IMR-90 (cell line): ENCODE measurements around the gene THPO. TPM values are rescaled to one million over a fixed set of nuclear protein-coding genes. Genes with fewer than 3 reads are reported as not detected.

ENCODE experiments used
- ATAC-seq: fragments of 200-7000 bp; cut with Tn5 transposase; 2 replicates; pipeline ENCODE4 v1.9.1; 2020; ENCODE audit warnings: low read depth, mild to moderate bottlenecking, moderate library complexity
- BruUV-seq: library from RNA; stranded (reverse); fragments of 400-500 nt; replicated peaks from 2 replicates; lab custom pipeline; 2021; lab: Mats Ljungman, UMichigan
- CTCF ChIA-PET: fragments of 300-600 bp; formaldehyde crosslinking; extraction: SDS; loops from one replicate; lab custom pipeline; 2021; ENCODE audit warnings: antibody characterized with exemption; lab: Yijun Ruan, JAX
- POLR2A ChIA-PET: fragments of 300-600 bp; sonication (Branson Sonifier 250); formaldehyde crosslinking; loops from one replicate; lab custom pipeline; 2022; ENCODE audit warnings: antibody characterized with exemption; ENCODE audit not compliant: unreplicated experiment; lab: Charles Lee
- DNase-seq: peaks from one replicate; pipeline ENCODE4 v3.0.0; 2013
- H2AFZ ChIP-seq: replicated peaks from 2 replicates; pipeline ENCODE3; 2013; ENCODE audit warnings: low read length, mild to moderate bottlenecking; ENCODE audit not compliant: poor library complexity
- H2AK5ac ChIP-seq: 2 replicates; pipeline ENCODE4 v1.6.1; 2013; ENCODE audit warnings: low read depth, low read length, inconsistent platforms
- H2AK9ac ChIP-seq: replicated peaks from 2 replicates; pipeline ENCODE3; 2013; ENCODE audit warnings: mild to moderate bottlenecking, low read depth, low read length, moderate library complexity; ENCODE audit not compliant: poor library complexity
- H2BK120ac ChIP-seq: 2 replicates; pipeline ENCODE4 v1.6.1; 2013; ENCODE audit warnings: low read depth, low read length, inconsistent platforms
- H2BK15ac ChIP-seq: 3 replicates; pipeline ENCODE4 v1.6.1; 2013; ENCODE audit warnings: low read depth, low read length, inconsistent platforms
- H2BK20ac ChIP-seq: 2 replicates; pipeline ENCODE4 v1.6.1; 2013; ENCODE audit warnings: low read depth, mild to moderate bottlenecking, inconsistent platforms, low read length, moderate library complexity
- H2BK5ac ChIP-seq: 2 replicates; pipeline ENCODE4 v1.6.1; 2013; ENCODE audit warnings: mild to moderate bottlenecking, low read depth, low read length, inconsistent platforms; ENCODE audit not compliant: poor library complexity, severe bottlenecking
- H3K14ac ChIP-seq: replicated peaks from 2 replicates; pipeline ENCODE4 v1.6.1; 2013; ENCODE audit warnings: low read depth, low read length, inconsistent platforms
- H3K18ac ChIP-seq: 2 replicates; pipeline ENCODE4 v1.6.1; 2013; ENCODE audit warnings: low read depth, low read length, control low read depth
- H3K23ac ChIP-seq: 2 replicates; pipeline ENCODE4 v1.6.1; 2013; ENCODE audit warnings: low read depth, low read length, inconsistent platforms
- H3K27ac ChIP-seq: 2 replicates; pipeline ENCODE4 v1.5.1; 2013; ENCODE audit warnings: mild to moderate bottlenecking, control low read depth, low read length; ENCODE audit not compliant: insufficient read depth
- H3K27me3 ChIP-seq: 2 replicates; pipeline ENCODE4 v1.6.1; 2013; ENCODE audit warnings: low read length; ENCODE audit not compliant: control insufficient read depth, insufficient read depth
- H3K36me3 ChIP-seq: 2 replicates; pipeline ENCODE4 v1.6.1; 2013; ENCODE audit warnings: low read length, mixed read lengths; ENCODE audit not compliant: control insufficient read depth, insufficient read depth
- H3K4ac ChIP-seq: 2 replicates; pipeline ENCODE4 v1.6.1; 2013; ENCODE audit warnings: low read depth, low read length, inconsistent platforms
- H3K4me1 ChIP-seq: 2 replicates; pipeline ENCODE4 v1.6.1; 2013; ENCODE audit warnings: low read length, mixed read lengths; ENCODE audit not compliant: control insufficient read depth, insufficient read depth
- H3K4me2 ChIP-seq: 2 replicates; pipeline ENCODE4 v1.6.1; 2013; ENCODE audit warnings: low read depth, mild to moderate bottlenecking, control low read depth, low read length, moderate library complexity
- H3K4me3 ChIP-seq: 2 replicates; pipeline ENCODE4 v1.5.1; 2013; ENCODE audit warnings: low read depth, mild to moderate bottlenecking, control low read depth, low read length, moderate library complexity; ENCODE audit not compliant: insufficient read depth
- H3K56ac ChIP-seq: 2 replicates; pipeline ENCODE4 v1.6.1; 2013; ENCODE audit warnings: low read length, inconsistent platforms; ENCODE audit not compliant: insufficient read depth; ENCODE audit errors: extremely low read depth
- H3K79me1 ChIP-seq, 2 experiments: 2 replicates each; pipeline ENCODE4 v1.6.1; 2013; ENCODE audit warnings: low read length in 2 of 2, inconsistent platforms in 1 of 2, low read depth in 1 of 2
- H3K9ac ChIP-seq: 2 replicates; pipeline ENCODE4 v1.6.1; 2013; ENCODE audit warnings: low read depth, low read length, control low read depth
- H3K9me1 ChIP-seq: 2 replicates; pipeline ENCODE4 v1.6.1; 2013; ENCODE audit warnings: low read length, inconsistent platforms; ENCODE audit not compliant: insufficient read depth
- H3K9me3 ChIP-seq: 2 replicates; pipeline ENCODE4 v1.6.1; 2013; ENCODE audit warnings: low read length; ENCODE audit not compliant: control insufficient read depth, insufficient read depth
- H4K20me1 ChIP-seq: 2 replicates; pipeline ENCODE4 v1.6.1; 2013; ENCODE audit warnings: low read length, inconsistent platforms; ENCODE audit not compliant: insufficient read depth
- H4K5ac ChIP-seq: 2 replicates; pipeline ENCODE4 v1.6.1; 2013; ENCODE audit warnings: mild to moderate bottlenecking, low read depth, low read length, control low read depth
- H4K8ac ChIP-seq, 2 experiments: 2 replicates each; pipeline ENCODE4 v1.6.1; 2013; ENCODE audit warnings: low read depth in 2 of 2, low read length in 2 of 2, control low read depth in 1 of 2, inconsistent platforms in 1 of 2
- H4K91ac ChIP-seq: 2 replicates; pipeline ENCODE4 v1.6.1; 2013; ENCODE audit warnings: low read depth, low read length, inconsistent platforms; ENCODE audit not compliant: insufficient read depth
- BHLHE40 ChIP-seq: fragments of 150-350 bp; IDR thresholded peaks from 2 replicates; pipeline ENCODE4 v1.6.1; 2016; ENCODE audit warnings: mild to moderate bottlenecking, low read depth, low read length
- CEBPB ChIP-seq: IDR thresholded peaks from 2 replicates; pipeline ENCODE4 v1.6.1; 2012; ENCODE audit warnings: low read depth, low read length, improper control_type of control experiment
- NFE2L2 ChIP-seq: fragments of 150-350 bp; IDR thresholded peaks from 2 replicates; pipeline ENCODE4 v1.6.1; 2016; ENCODE audit warnings: low read depth, mild to moderate bottlenecking, low read length
- POLR2A ChIP-seq: IDR thresholded peaks from 2 replicates; pipeline ENCODE4 v1.6.1; 2012; ENCODE audit warnings: mild to moderate bottlenecking, low read depth, low read length
- RCOR1 ChIP-seq: IDR thresholded peaks from 2 replicates; pipeline ENCODE4 v1.6.1; 2012; ENCODE audit warnings: mild to moderate bottlenecking, low read length, improper control_type of control experiment; ENCODE audit not compliant: insufficient replicate concordance
- WGBS, 2 experiments: methylation state at CpG; one replicate each; pipeline versions ENCODE4 v1.1.5 to v1.1.7; 2013; ENCODE audit warnings: missing lambda C conversion rate in 2 of 2; ENCODE audit not compliant: insufficient read length in 1 of 2; ENCODE audit errors: extremely low coverage in 2 of 2; 5-methylcytosine and 5-hydroxymethylcytosine counted together
- dilution Hi-C: fragments of 300-500 bp; cut with HindIII; formaldehyde crosslinking; loops from one replicate; pipeline ENCODE4 v1.14.3; 2018; ENCODE audit warnings: low sequenced_read_pairs; ENCODE audit not compliant: unreplicated experiment
- in situ Hi-C: fragments of 300-500 bp; cut with MboI; formaldehyde crosslinking; loops from 3 replicates; pipeline ENCODE4 v1.14.3; 2019; ENCODE audit warnings: low sequenced_read_pairs, inconsistent platforms, mixed read lengths
- intact Hi-C: fragments of 100-400 bp; cut with micrococcal nuclease; formaldehyde crosslinking; loops from 2 replicates; pipeline ENCODE4 v1.10.0; 2022
- polyA plus RNA-seq, 3 experiments: library from polyadenylated mRNA; depleted of rRNA; stranded (reverse); fragments of >200 nt; gene quantifications; 2 replicates each; pipeline ENCODE4 v1.2.3, GENCODE V29; 2012; ENCODE audit warnings: low replicate concordance in 1 of 3
- total RNA-seq: library from RNA; depleted of rRNA; stranded (reverse); fragments of >200 nt; gene quantifications from 2 replicates; pipeline ENCODE4 v1.2.3, GENCODE V29; 2012

The THPO gene
- total and polyA plus RNA-seq, 2 of the 4 experiments (the other 2 are of a cell fraction) = not detected

GRCh38 chr3:184337399-184337714 lies 40.6 kb downstream of the THPO start, which contains the start of gene FAM131A:
Gene FAM131A (plus strand): TSS chr3:184337600. CDS start chr3:184337631, 31 bp downstream.
- Histone ChIP-seq H3K4me2 (peak within 1 kb of the TSS; percentile 88), H4K20me1 (peaks cover 51% of the 10 kb centered on the region), H4K5ac (peak within 1 kb of the TSS; percentile 54; the same call in 1 of the 2 replicates), H3K9me1 (peaks cover 30% of the 10 kb centered on the region), H3K14ac (peak within 1 kb of the TSS; percentile 34), H2AK9ac (peak within 1 kb of the TSS; percentile 92), H4K91ac (peak within 1 kb of the TSS; percentile 49), H3K36me3 (peaks cover 33% of the 10 kb centered on the region), H2AFZ (peak within 1 kb of the TSS; percentile 88), H3K9ac (peak within 1 kb of the TSS; percentile 84), H2BK5ac (peak within 1 kb of the TSS; percentile 85), H4K8ac (peak within 1 kb of the TSS; percentile 8 to 72; a peak in 3 of 4 replicates), H2BK20ac (0 out of 2 replicates have a peak within 1 kb of the TSS, but pooled peaks have one; percentile 22), H3K4me3 (peak within 1 kb of the TSS; percentile 91), H3K27me3 (no peaks in the 10 kb centered on the region), H3K18ac (no peak within 1 kb of the TSS), H3K27ac (peak within 1 kb of the TSS; percentile 96), H3K4me1 (peaks cover 38% of the 10 kb centered on the region), H2BK15ac (no peak within 1 kb of the TSS), H2AK5ac (peak within 1 kb of the TSS; percentile 86), H2BK120ac (peak within 1 kb of the TSS; percentile 11; the same call in 1 of the 2 replicates), H3K79me1 (peaks cover 23 to 87% of the 10 kb centered on the region in 2 experiments), H3K23ac (peak within 1 kb of the TSS; percentile 68), H3K9me3 (no peaks in the 10 kb centered on the region), H3K4ac (peak within 1 kb of the TSS; percentile 62), H3K56ac (peak within 1 kb of the TSS; percentile 36; the same call in 1 of the 2 replicates)
- POLR2A ChIA-PET = interaction anchor here (2.2 kb wide), 1 partner anchor 22 kb away, joined by 5 read pairs; no protein-coding TSS in a partner anchor
- intact Hi-C loops (no loop called here), dilution Hi-C loops (no loop called here), in situ Hi-C loops (no loop called here)
- TF ChIP-seq RCOR1 (no peak), POLR2A (no peak; the same call in 1 of the 2 replicates), BHLHE40 (no peak), CEBPB (no peak), NFE2L2 (no peak)
- CTCF ChIA-PET = interaction anchor here (1.1 kb wide), 1 partner anchor 8 kb away, joined by 4 read pairs; no protein-coding TSS in a partner anchor
- DNase-seq = peak; percentile 28
- ATAC-seq = no peak
- WGBS, 2 experiments = 69% methylated on average over 4 of the region's 6 CpGs; no CpG with 5 or more reads in 1 of the 2 experiments
- BruUV-seq = no TSS peak
